Mesothelial cell of epicardium (in vitro differentiated cells): Measurements from ENCODE around the gene RIF1. TPM values are rescaled to one million over a fixed set of nuclear protein-coding genes. Genes with fewer than 3 reads are reported as not detected.

Source experiments
- DNase-seq, 2 experiments: peaks; one replicate each; pipeline ENCODE4 v3.0.0; 2021; ENCODE audit warnings: low spot score in 2 of 2; ENCODE audit not compliant: unreplicated experiment in 2 of 2
- H3K27ac Mint-ChIP-seq: 2 replicates; pipeline ENCODE4 v1.8.0; 2021; ENCODE audit warnings: mixed read lengths
- H3K27me3 Mint-ChIP-seq: 2 replicates; pipeline ENCODE4 v1.8.0; 2021; ENCODE audit warnings: low read depth, mixed read lengths
- H3K36me3 Mint-ChIP-seq: 2 replicates; pipeline ENCODE4 v1.8.0; 2021; ENCODE audit warnings: mixed read lengths
- H3K4me1 Mint-ChIP-seq: 2 replicates; pipeline ENCODE4 v1.8.0; 2021; ENCODE audit warnings: mixed read lengths
- H3K4me3 Mint-ChIP-seq: 2 replicates; pipeline ENCODE4 v1.8.0; 2021; ENCODE audit warnings: mild to moderate bottlenecking, moderate library complexity, mixed read lengths
- H3K9me3 Mint-ChIP-seq: 2 replicates; pipeline ENCODE4 v1.8.0; 2021; ENCODE audit warnings: mixed read lengths
- CTCF ChIP-seq: fragments of 200-600 bp; sonication (generic); IDR thresholded peaks from one replicate; pipeline ENCODE4 v1.5.0; 2021; ENCODE audit warnings: antibody characterized with exemption; ENCODE audit not compliant: unreplicated experiment
- total RNA-seq: library from RNA; stranded (reverse); gene quantifications from 3 replicates; pipeline ENCODE4 v1.2.1, GENCODE V29; 2021

RIF1 gene
- total RNA-seq, 1 donor from 2014 or later = 59.1 TPM

- no peaks in the 10 kb centered on the region for H3K9me3 Mint-ChIP-seq
- H3K27ac Mint-ChIP-seq = no peak overlapping the region
- no peaks in the 10 kb centered on the region for H3K27me3 Mint-ChIP-seq
- TF ChIP-seq CTCF = no peak
- no peak for DNase-seq
- no peaks in the 10 kb centered on the region for H3K4me1 Mint-ChIP-seq
- no peak overlapping the region for H3K4me3 Mint-ChIP-seq
- peaks cover 46% of the 10 kb centered on the region for H3K36me3 Mint-ChIP-seq
Measured at GRCh38 chr2:151481744-151482143, 72.0 kb downstream of the RIF1 start.

DNA sequence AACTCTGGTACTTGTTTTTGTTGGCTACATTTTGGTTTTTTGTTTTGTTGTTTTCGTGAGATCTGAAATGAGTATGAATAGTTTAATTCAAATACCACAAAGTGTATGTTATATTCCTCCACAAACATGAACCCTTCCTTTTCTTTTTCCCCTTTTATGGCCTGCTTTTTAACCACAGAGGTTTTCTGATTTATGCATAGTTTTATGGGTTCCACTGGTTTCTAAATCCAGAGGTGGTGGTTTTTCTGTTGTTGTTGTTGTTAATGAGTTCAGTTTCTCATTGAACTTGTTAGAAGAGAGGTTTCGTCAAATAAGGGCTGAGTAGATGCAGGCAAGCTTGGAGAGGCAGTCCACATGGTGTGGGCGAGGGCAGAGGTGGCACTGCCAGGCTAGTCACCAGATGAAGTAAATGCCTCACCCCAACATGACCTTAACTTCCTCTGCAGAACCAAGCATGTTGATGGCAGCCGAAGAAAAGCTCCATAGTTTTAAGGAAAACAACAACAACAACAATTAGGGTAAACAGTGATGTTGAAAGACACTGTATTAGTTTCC, 72.5 kb downstream of the RIF1 start:
- TF ChIP-seq CTCF = no peak
- Mint-ChIP-seq H3K4me1 (no peaks in the 10 kb centered on the region), H3K9me3 (no peaks in the 10 kb centered on the region), H3K27ac (no peak overlapping the region), H3K36me3 (peaks cover 43% of the 10 kb centered on the region), H3K27me3 (no peaks in the 10 kb centered on the region), H3K4me3 (no peak overlapping the region)
- no peak for DNase-seq

GRCh38 chr2:151483546-151483945, 73.8 kb downstream of the RIF1 start:
- H3K4me3 Mint-ChIP-seq = no peak overlapping the region
- TF ChIP-seq CTCF = no peak
- no peaks in the 10 kb centered on the region for H3K9me3 Mint-ChIP-seq
- H3K4me1 Mint-ChIP-seq = no peaks in the 10 kb centered on the region
- DNase-seq = no peak
- peaks cover 36% of the 10 kb centered on the region for H3K36me3 Mint-ChIP-seq
- no peaks in the 10 kb centered on the region for H3K27me3 Mint-ChIP-seq
- no peak overlapping the region for H3K27ac Mint-ChIP-seq

- no peak overlapping the region for H3K27ac Mint-ChIP-seq
- TF ChIP-seq CTCF = no peak
- no peaks in the 10 kb centered on the region for H3K27me3 Mint-ChIP-seq
- DNase-seq = no peak
- H3K36me3 Mint-ChIP-seq = peaks cover 32% of the 10 kb centered on the region
- no peaks in the 10 kb centered on the region for H3K9me3 Mint-ChIP-seq
- H3K4me3 Mint-ChIP-seq = no peak overlapping the region
- no peaks in the 10 kb centered on the region for H3K4me1 Mint-ChIP-seq
Measured at GRCh38 chr2:151484100-151484499, 74.4 kb downstream of the RIF1 start.

DNA sequence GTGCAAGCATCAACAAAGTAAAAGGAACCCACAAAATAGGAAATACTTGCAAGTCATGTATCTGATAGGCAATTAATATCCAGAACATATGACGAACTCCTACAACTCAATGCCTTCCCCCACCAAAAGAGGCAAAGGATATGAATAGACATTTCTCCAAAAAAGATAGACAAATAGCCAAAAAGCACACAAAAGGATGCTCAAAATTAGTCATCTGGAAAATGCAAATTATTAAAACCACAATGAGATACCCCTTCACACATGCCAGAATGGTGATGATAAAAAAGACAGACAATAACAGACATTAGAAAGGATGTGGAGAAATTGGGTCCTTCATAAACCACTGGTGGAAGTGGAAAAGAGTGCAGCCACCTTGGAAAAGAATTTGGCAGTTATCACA, 76.4 kb downstream of the RIF1 start:
- H3K4me1 Mint-ChIP-seq = no peaks in the 10 kb centered on the region
- H3K27ac Mint-ChIP-seq = no peak overlapping the region
- no peaks in the 10 kb centered on the region for H3K27me3 Mint-ChIP-seq
- peaks cover 31% of the 10 kb centered on the region for H3K36me3 Mint-ChIP-seq
- no peak overlapping the region for H3K4me3 Mint-ChIP-seq
- no peak for TF ChIP-seq CTCF
- no peaks in the 10 kb centered on the region for H3K9me3 Mint-ChIP-seq
- DNase-seq = no peak

GRCh38 chr2:151490276-151490675, 80.6 kb downstream of the RIF1 start:
- Mint-ChIP-seq H3K9me3 (no peaks in the 10 kb centered on the region), H3K4me3 (no peak overlapping the region), H3K27me3 (no peaks in the 10 kb centered on the region), H3K4me1 (no peaks in the 10 kb centered on the region), H3K27ac (no peak overlapping the region), H3K36me3 (peaks cover 20% of the 10 kb centered on the region)
- DNase-seq = no peak
- no peak for TF ChIP-seq CTCF
